H9 (cell line): ENCODE measurements around the gene PTPRN2. TPM values are rescaled to one million over a fixed set of nuclear protein-coding genes. Genes with fewer than 3 reads are reported as not detected.

Experiments
- DNase-seq: peaks from one replicate; pipeline ENCODE4 v3.0.0-alpha.2; 2017
- H2AFZ ChIP-seq: one replicate; pipeline ENCODE4 v1.6.1; 2013; ENCODE audit warnings: mild to moderate bottlenecking, low read length, control low read depth, moderate library complexity
- H2AK5ac ChIP-seq: 2 replicates; pipeline ENCODE4 v1.6.1; 2013; ENCODE audit warnings: low read length, control low read depth, mixed read lengths; ENCODE audit not compliant: insufficient read length
- H2BK120ac ChIP-seq: one replicate; pipeline ENCODE4 v1.6.1; 2013; ENCODE audit warnings: low read depth, mild to moderate bottlenecking, low read length, control low read depth, inconsistent platforms; ENCODE audit not compliant: poor library complexity, severe bottlenecking
- H2BK12ac ChIP-seq: 2 replicates; pipeline ENCODE4 v1.6.1; 2013; ENCODE audit warnings: low read length, control low read depth, mixed read lengths, low read depth; ENCODE audit not compliant: insufficient read length
- H2BK15ac ChIP-seq: 2 replicates; pipeline ENCODE4 v1.6.1; 2013; ENCODE audit warnings: low read depth, low read length, control low read depth
- H2BK20ac ChIP-seq: one replicate; pipeline ENCODE4 v1.6.1; 2013; ENCODE audit warnings: low read depth, mild to moderate bottlenecking, low read length, control low read depth, inconsistent platforms; ENCODE audit not compliant: poor library complexity, severe bottlenecking
- H2BK5ac ChIP-seq: 2 replicates; pipeline ENCODE4 v1.6.1; 2013; ENCODE audit warnings: low read length, control low read depth, mixed read lengths; ENCODE audit not compliant: insufficient read length
- H3K14ac ChIP-seq: 2 replicates; pipeline ENCODE4 v1.6.1; 2013; ENCODE audit warnings: low read length, control low read depth; ENCODE audit not compliant: insufficient read depth
- H3K18ac ChIP-seq: 2 replicates; pipeline ENCODE4 v1.6.1; 2013; ENCODE audit warnings: low read depth, mild to moderate bottlenecking, mixed read lengths, low read length, control low read depth; ENCODE audit not compliant: insufficient read length
- H3K23ac ChIP-seq: 2 replicates; pipeline ENCODE4 v1.6.1; 2013; ENCODE audit warnings: low read length, control low read depth, mixed read lengths, low read depth; ENCODE audit not compliant: insufficient read length
- H3K23me2 ChIP-seq: 2 replicates; pipeline ENCODE4 v1.6.1; 2013; ENCODE audit warnings: low read depth, mild to moderate bottlenecking, mixed read lengths, low read length, control low read depth; ENCODE audit not compliant: insufficient read length, poor library complexity, severe bottlenecking
- H3K27ac ChIP-seq: 2 replicates; pipeline ENCODE4 v1.5.1; 2013; ENCODE audit warnings: low read length, control low read depth, mixed read lengths, low read depth; ENCODE audit not compliant: insufficient read length
- H3K27me3 ChIP-seq: 2 replicates; pipeline ENCODE4 v1.6.1; 2013; ENCODE audit warnings: low read length, control low read depth, inconsistent platforms; ENCODE audit not compliant: insufficient read depth
- H3K4ac ChIP-seq: 2 replicates; pipeline ENCODE4 v1.6.1; 2013; ENCODE audit warnings: low read depth, mild to moderate bottlenecking, control low read depth, inconsistent platforms, low read length, moderate library complexity
- H3K4me1 ChIP-seq: 2 replicates; pipeline ENCODE4 v1.6.1; 2013; ENCODE audit warnings: low read length, control low read depth, inconsistent platforms; ENCODE audit not compliant: insufficient read depth
- H3K4me2 ChIP-seq: 2 replicates; pipeline ENCODE4 v1.6.1; 2013; ENCODE audit warnings: low read length, control low read depth, mixed read lengths; ENCODE audit not compliant: insufficient read length, insufficient read depth
- H3K56ac ChIP-seq: 2 replicates; pipeline ENCODE4 v1.6.1; 2013; ENCODE audit warnings: low read depth, mild to moderate bottlenecking, mixed read lengths, low read length, control low read depth; ENCODE audit not compliant: insufficient read length
- H3K79me1 ChIP-seq: 2 replicates; pipeline ENCODE4 v1.6.1; 2013; ENCODE audit warnings: low read depth, mild to moderate bottlenecking, moderate library complexity, low read length, control low read depth, inconsistent platforms; ENCODE audit not compliant: insufficient read depth, poor library complexity, severe bottlenecking
- H3K79me2 ChIP-seq: 2 replicates; pipeline ENCODE4 v1.6.1; 2013; ENCODE audit warnings: low read length, control low read depth, inconsistent platforms; ENCODE audit not compliant: insufficient read depth
- H3K9ac ChIP-seq: 2 replicates; pipeline ENCODE4 v1.6.1; 2013; ENCODE audit warnings: low read length, control low read depth, mixed read lengths; ENCODE audit not compliant: insufficient read length; ENCODE audit errors: extremely low read depth
- H3K9me3 ChIP-seq: one replicate; pipeline ENCODE4 v1.6.1; 2013; ENCODE audit warnings: low read depth, low read length, inconsistent platforms; ENCODE audit not compliant: control insufficient read depth
- H3T11ph ChIP-seq: one replicate; pipeline ENCODE4 v1.6.1; 2013; ENCODE audit warnings: mild to moderate bottlenecking, low read length, control low read depth, inconsistent platforms
- H4K20me1 ChIP-seq: one replicate; pipeline ENCODE4 v1.6.1; 2013; ENCODE audit not compliant: control insufficient read depth, insufficient read length, insufficient read depth
- H4K5ac ChIP-seq: 2 replicates; pipeline ENCODE4 v1.6.1; 2013; ENCODE audit warnings: low read depth, mild to moderate bottlenecking, mixed read lengths, low read length, control low read depth; ENCODE audit not compliant: insufficient read length
- H4K8ac ChIP-seq: replicated peaks from 2 replicates; pipeline ENCODE4 v1.6.1; 2013; ENCODE audit warnings: low read length, control low read depth, mixed read lengths, low read depth; ENCODE audit not compliant: insufficient read length
- H4K91ac ChIP-seq: 2 replicates; pipeline ENCODE4 v1.6.1; 2013; ENCODE audit warnings: low read depth, mild to moderate bottlenecking, moderate library complexity, mixed read lengths, low read length, control low read depth; ENCODE audit not compliant: insufficient read length
- H3K27ac Mint-ChIP-seq, 3 experiments: 2 replicates in 2 of 3; 3 replicates in 1 of 3; pipeline ENCODE4 v1.8.0; 2020 to 2021; ENCODE audit warnings: mixed read lengths in 3 of 3, mild to moderate bottlenecking in 1 of 3, moderate library complexity in 1 of 3
- H3K27me3 Mint-ChIP-seq: 2 replicates; pipeline ENCODE4 v1.8.0; 2021; ENCODE audit warnings: low read depth, mild to moderate bottlenecking, moderate library complexity, mixed read lengths
- H3K36me3 Mint-ChIP-seq, 3 experiments: 2 replicates in 2 of 3; 3 replicates in 1 of 3; pipeline ENCODE4 v1.8.0; 2020 to 2021; ENCODE audit warnings: low read depth in 3 of 3, mixed read lengths in 3 of 3; ENCODE audit not compliant: insufficient read depth in 1 of 3
- H3K4me1 Mint-ChIP-seq, 2 experiments: 2 replicates each; pipeline ENCODE4 v1.8.0; 2020; ENCODE audit warnings: mixed read lengths in 2 of 2
- H3K4me3 Mint-ChIP-seq, 2 experiments: 2 replicates in 1 of 2; 3 replicates in 1 of 2; pipeline ENCODE4 v1.8.0; 2020 to 2021; ENCODE audit warnings: mild to moderate bottlenecking in 2 of 2, mixed read lengths in 2 of 2, moderate library complexity in 1 of 2
- H3K9me3 Mint-ChIP-seq, 2 experiments: 2 replicates in 1 of 2; 3 replicates in 1 of 2; pipeline ENCODE4 v1.8.0; 2020; ENCODE audit warnings: mild to moderate bottlenecking in 2 of 2, mixed read lengths in 2 of 2, moderate library complexity in 1 of 2
- CTCF ChIP-seq: fragments of 200-600 bp; sonication (generic); conservative IDR thresholded peaks from 3 replicates; pipeline ENCODE4 v1.8.0; 2021; ENCODE audit warnings: antibody characterized with exemption, mild to moderate bottlenecking
- WGBS: extraction: QIAGEN DNeasy Blood & Tissue Kit; methylation state at CpG from one replicate; pipeline ENCODE4 v1.1.7; 2013; ENCODE audit warnings: missing lambda C conversion rate, low lambda C conversion rate, mixed read lengths; ENCODE audit not compliant: insufficient read length; ENCODE audit errors: extremely low coverage; 5-methylcytosine and 5-hydroxymethylcytosine counted together
- total RNA-seq: library from RNA; stranded (reverse); gene quantifications from 2 replicates; pipeline ENCODE4 v1.2.1, GENCODE V29; 2021

The PTPRN2 gene
- total RNA-seq, 1 experiment from 2014 or later, result 5.2 TPM

GRCh38 chr7:158110034-158110590 lies 477.5 kb downstream of the PTPRN2 start:
- Mint-ChIP-seq H3K36me3 (peaks cover 4 to 5% (median 5%) of the 10 kb centered on the region in 3 experiments; a peak in 6 of 7 replicates), H3K27ac (no peak overlapping the region), H3K4me1 (peaks cover 4% of the 10 kb centered on the region in 2 experiments), H3K27me3 (peaks cover 1% of the 10 kb centered on the region), H3K9me3 (peaks cover 2 to 4% of the 10 kb centered on the region in 2 experiments; a peak in 4 of 5 replicates), H3K4me3 (no peak overlapping the region)
- H3K4me1 ChIP-seq, result no peaks in the 10 kb centered on the region
- H2BK5ac ChIP-seq, result no peak overlapping the region
- no peak overlapping the region for H4K5ac ChIP-seq
- 0 out of 2 replicates have a peak overlapping the region, but pooled peaks have one; percentile 6 for H3K14ac ChIP-seq
- no peaks in the 10 kb centered on the region for H4K20me1 ChIP-seq
- H3K56ac ChIP-seq, result no peak overlapping the region
- H3K79me2 ChIP-seq, result no peaks in the 10 kb centered on the region
- no peak overlapping the region for H2BK20ac ChIP-seq
- TF ChIP-seq CTCF, result no peak
- H3K79me1 ChIP-seq, result no peaks in the 10 kb centered on the region
- no peaks in the 10 kb centered on the region for H3K9me3 ChIP-seq
- H3K18ac ChIP-seq, result no peak overlapping the region
- no peak overlapping the region for H3K27ac ChIP-seq
- DNase-seq, result no peak
- no CpG with 5 or more reads among the region's 15 CpGs for WGBS
- H2BK120ac ChIP-seq, result no peak overlapping the region
- H3K4me2 ChIP-seq, result no peak overlapping the region
- H2AK5ac ChIP-seq, result no peak overlapping the region
- H2AFZ ChIP-seq, result no peak overlapping the region
- H2BK15ac ChIP-seq, result no peak overlapping the region
- no peak overlapping the region for H3K9ac ChIP-seq
- no peak overlapping the region for H4K91ac ChIP-seq
- no peak overlapping the region for H4K8ac ChIP-seq
- H3K23me2 ChIP-seq, result no peaks in the 10 kb centered on the region
- H2BK12ac ChIP-seq, result no peak overlapping the region
- H3K4ac ChIP-seq, result no peak overlapping the region
- no peaks in the 10 kb centered on the region for H3K27me3 ChIP-seq
- H3K23ac ChIP-seq, result no peak overlapping the region
- no peak overlapping the region for H3T11ph ChIP-seq
